Bone marrow (tissue), 2 donors: Measurements from ENCODE around the gene THAP4.

Source experiments
- DNase-seq, 2 donors: peaks; one replicate each; lab custom pipeline; 2025; lab: John Stamatoyannopoulos, UW

THAP4 gene

GRCh38 chr2:241547781-241548450, 89.0 kb downstream of the THAP4 start:
- no peak for DNase-seq

DNA sequence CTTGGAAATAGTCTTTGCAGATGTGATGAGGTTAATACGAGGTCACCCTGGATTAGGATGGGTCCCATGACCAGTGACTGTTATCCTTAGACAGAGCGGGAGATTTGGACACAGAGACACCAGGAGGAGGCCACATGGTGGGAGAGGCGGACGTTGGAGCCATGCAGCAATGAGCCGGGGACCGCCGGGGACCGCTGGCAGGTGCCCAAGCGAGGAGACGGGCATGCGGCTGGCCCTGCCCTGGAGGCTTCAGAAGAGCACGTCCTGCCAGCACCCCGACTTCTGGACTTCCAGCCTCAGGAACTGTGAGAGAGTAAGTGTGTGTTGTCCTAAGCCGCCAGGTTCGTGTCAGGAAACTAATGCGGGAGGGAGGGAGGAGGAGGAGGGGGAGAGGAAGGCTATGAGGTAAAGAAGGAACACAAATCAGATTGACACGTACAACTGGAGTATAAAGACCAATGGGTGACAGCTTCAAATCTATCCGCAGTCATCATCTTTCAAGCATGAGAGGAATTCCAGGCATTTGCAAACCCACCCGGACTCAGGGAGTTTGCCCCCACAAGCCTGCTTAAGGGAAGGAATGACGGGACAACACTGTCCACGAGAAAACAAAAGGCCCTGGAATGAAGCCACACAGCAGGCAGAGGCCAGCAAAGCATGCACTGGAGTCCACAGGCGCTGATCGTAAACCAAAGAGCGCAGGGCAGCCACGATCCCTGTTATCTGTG, 90.0 kb downstream of the THAP4 start:
- DNase-seq, result no peak

DNA sequence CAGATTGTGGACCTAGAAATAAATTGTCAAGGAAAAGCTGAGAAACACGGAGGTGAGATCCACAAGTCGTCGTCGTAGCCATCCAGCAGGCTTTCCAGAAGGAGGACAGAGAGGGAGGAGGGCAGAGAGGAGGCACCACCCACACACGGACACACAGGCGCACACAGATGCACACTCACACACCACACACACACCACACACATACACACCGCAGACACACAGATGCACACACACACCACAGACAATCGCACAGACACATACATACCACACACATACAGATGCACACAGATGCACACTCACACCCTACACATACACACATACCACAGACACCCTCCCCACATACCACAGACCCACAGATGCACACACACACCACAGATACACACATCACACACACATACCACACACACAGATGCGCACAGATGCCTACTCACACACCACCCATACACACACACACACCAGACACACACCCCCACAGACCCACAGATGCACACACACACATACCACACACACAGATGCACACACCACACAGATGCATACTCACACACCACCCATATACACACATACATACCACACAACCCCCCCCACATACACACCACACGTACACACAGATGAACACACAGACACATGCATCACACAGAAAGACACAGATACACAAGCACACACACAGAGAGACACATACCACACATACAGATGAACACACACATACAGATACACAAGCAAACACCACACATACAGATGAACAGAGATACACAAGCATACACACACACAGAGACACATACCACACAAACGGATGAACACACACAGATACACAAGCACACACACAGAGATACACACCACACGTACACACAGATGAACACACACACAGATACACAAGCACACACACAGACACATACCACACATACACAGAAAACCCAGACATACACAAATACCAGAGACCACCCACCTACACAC, 91.2 kb downstream of the THAP4 start:
- no peak for DNase-seq

DNA sequence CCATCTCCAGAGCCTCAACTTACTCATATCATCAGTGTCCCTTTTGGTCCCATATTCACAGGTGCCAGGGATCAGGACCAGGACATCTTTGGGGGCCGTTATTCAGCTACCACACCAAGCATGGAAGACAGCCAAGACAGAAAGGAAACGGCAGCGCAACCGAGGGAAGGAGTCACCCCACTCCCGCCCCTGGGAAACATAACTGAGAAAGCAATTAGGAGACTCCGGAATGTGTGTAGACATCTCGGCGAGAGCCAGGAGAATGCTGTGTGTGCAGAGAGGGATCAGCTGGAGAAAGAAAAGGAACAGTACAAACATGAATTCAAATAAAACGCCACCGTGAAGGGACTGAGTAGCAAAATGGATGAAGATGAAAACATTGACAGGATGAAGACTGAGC, 91.9 kb downstream of the THAP4 start:
- DNase-seq, result no peak

- DNase-seq, result no peak
Measured at GRCh38 chr2:241542278-241542605, 94.7 kb downstream of the THAP4 start.

- DNase-seq, result no peak
Measured at GRCh38 chr2:241541564-241542277, 95.2 kb downstream of the THAP4 start.

GRCh38 chr2:241540771-241541561, 96.0 kb downstream of the THAP4 start:
- peak in 1 of 2 donors; percentile 29 for DNase-seq

DNA sequence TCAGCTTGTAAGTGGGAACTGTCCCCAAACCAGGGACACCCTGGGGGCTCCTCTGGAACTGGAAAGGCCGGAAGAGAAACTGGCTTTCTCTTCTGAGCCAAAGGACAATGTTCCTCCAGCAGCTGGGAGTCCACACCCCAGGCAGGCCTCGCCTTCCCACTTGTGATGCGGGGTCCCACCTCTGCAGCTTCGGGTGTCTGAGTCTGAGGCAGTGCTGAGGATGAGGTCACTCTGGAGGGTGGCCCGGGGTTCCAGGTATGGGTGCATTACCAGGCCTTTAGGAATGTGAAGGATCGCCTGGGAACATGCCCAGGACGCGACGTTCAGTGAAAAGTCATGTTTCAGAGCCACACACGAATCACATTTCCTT, 96.6 kb downstream of the THAP4 start:
- DNase-seq, result no peak

GRCh38 chr2:241539616-241540374, 97.2 kb downstream of the THAP4 start:
- DNase-seq, result no peak

GRCh38 chr2:241538838-241539615, 97.9 kb downstream of the THAP4 start:
- no peak for DNase-seq

- DNase-seq, result no peak
Measured at GRCh38 chr2:241535871-241536655, 100.9 kb downstream of the THAP4 start.

GRCh38 chr2:241534701-241535375, 102.1 kb downstream of the THAP4 start:
- no peak for DNase-seq
